Nucleus accumbens (tissue), 56 donors: ENCODE measurements around the gene S100B.

Source experiments
- DNase-seq, 56 donors: peaks; one replicate each; lab custom pipeline; 2025; lab: John Stamatoyannopoulos, UW

S100B gene

GRCh38 chr21:46564391-46564790, 40.5 kb downstream of the S100B start:
- peak in 1 of 56 donors; percentile 14 for DNase-seq

DNA sequence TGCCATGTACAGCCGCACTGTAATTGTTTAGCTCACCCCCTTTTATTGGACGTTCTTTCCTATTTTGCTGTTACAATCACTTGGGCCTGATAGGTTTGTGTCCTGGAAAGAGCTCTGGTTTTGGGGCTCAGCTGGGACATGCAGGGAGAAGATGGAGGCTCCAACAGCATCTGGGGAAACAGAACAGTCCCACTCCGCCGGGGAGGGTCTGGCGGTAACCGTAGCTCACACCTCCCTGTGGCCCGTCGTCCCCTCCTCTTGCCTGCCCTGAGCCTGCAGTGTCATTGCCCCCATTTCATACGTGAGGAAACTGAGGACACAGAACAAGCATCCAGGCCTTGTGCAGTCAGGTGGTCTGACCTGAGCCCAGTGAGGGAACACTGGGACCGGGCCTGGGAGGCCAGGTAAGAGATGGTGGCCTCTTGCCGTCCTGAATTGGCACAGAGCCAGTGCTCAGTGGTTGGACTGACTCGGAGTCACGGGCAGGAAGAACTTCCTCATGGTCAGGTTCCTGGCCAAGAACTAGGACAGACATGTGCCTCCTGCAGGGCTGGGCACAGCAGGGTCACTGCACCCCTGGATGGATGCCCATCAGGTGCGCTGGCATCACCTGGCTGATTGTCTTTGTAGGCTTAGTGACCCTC, 41.8 kb downstream of the S100B start:
- no peak for DNase-seq

DNA sequence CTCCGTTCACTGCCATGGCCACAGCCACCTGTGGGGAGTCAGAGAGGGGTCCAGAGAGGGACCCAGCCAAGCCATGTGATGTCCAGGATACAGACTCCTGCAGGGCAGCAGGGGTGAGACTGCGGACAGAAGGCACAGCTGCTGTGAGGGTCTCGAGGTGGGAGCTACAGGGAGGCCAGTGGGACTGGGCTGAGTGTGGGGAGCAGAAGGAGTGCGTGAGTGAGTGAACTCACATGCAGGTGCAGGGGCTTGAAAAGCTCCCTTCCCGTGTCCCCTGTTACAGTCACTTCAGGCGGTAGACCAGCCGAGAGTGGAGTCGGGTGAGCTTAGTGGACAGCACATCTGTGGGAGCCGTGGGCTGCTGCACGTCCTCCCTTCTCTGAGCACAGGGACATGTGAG, 42.4 kb downstream of the S100B start:
- no peak for DNase-seq

GRCh38 chr21:46561445-46562090, 43.3 kb downstream of the S100B start:
- no peak for DNase-seq

GRCh38 chr21:46560568-46561444, 44.1 kb downstream of the S100B start:
- DNase-seq = no peak

DNA sequence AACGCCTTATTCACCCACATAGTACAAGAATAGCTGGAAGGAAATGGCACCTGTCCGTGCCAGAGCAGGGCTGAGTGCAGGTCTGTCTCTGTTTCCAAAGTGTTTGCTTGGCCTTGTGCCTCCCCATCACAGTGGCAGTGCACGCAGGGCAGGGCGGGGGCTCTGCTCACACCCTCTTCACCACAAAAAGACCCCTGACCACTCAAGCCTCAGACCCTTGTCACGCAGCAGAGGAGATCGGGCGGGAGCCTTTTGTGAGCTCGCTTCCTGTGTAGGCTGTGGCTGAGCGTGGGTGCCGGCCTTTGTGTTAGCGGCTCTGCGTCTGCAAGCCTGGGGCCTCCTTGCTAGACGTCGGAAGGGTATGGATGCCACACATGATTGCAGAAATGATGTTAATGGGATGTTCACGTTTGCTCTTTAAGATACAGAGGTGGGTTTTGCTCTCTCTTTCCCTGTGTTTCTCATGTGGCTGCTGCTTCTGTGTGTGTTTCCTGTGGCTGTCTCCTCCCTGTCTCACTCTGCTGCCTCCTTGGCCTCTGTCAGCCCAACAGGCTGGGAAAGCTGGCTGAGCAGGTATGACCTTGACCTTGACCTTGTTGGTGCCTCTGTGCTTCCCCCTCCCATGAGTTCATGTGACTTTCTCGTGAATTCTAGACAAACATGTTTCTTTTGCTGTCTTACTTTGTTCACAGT, 45.4 kb downstream of the S100B start:
- peak in 1 of 56 donors; percentile 18 for DNase-seq

DNA sequence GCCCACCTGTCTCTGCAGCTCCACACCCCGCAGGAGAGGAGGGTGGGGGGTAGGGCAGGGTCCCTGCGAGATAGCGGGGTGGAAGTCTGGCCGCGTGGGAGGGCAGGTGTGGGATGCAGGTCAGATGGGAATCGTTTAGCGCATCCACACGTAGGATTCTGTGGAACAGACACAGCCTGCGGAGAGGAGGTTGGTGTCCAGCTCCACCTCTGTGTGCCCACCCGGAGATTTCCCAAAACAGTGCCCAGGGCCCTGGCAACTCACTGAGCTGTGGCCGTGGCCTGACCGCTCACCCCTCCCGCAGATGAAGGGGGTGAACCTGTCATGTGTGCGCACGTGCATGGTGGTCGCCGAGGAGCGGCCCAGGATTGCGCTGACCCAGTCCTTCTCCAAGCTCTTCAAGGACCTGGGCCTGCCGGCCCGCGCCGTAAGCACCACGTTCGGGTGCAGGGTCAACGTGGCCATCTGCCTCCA, 46.9 kb downstream of the S100B start:
- no peak for DNase-seq

- DNase-seq = no peak
Measured at GRCh38 chr21:46557469-46557868, 47.4 kb downstream of the S100B start.

GRCh38 chr21:46556802-46557201, 48.1 kb downstream of the S100B start:
- no peak for DNase-seq

GRCh38 chr21:46555678-46556077, 49.2 kb downstream of the S100B start:
- DNase-seq = no peak

- DNase-seq = no peak
Measured at GRCh38 chr21:46555225-46555617, 49.7 kb downstream of the S100B start.

DNA sequence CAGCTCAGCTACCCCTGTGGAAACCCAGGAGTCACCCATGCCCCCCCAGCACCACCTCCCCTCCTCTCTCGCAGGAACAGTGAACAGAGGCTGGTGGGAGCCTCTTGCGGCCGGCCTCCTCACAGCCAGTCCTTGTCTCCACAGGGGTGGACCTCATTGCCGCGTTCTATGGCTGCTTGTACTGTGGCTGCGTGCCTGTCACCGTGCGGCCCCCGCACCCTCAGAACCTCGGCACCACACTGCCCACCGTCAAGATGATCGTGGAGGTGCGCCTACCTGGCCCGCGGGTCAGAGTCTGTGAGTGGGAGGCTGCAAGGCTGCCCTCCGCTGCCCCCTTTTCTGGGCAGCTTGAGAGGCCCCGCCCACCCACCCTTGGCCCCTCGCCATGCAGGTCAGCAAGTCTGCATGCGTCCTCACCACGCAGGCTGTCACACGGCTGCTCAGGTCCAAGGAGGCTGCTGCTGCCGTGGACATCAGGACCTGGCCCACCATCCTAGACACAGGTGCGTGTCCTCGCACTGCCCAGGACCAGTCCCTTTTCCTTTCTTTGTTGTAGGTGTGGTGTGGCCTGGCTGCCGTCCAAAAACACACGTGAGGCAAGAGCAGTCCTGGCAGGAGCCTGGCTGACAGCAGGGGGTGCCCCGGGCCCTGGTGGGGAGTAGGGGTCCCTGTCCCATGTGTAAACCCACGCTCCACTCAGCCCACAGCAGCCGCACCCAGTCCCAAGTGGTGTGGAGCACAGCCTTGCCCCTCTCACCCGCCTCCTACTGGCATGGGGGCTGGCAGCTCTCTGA, 50.3 kb downstream of the S100B start:
- no peak for DNase-seq

DNA sequence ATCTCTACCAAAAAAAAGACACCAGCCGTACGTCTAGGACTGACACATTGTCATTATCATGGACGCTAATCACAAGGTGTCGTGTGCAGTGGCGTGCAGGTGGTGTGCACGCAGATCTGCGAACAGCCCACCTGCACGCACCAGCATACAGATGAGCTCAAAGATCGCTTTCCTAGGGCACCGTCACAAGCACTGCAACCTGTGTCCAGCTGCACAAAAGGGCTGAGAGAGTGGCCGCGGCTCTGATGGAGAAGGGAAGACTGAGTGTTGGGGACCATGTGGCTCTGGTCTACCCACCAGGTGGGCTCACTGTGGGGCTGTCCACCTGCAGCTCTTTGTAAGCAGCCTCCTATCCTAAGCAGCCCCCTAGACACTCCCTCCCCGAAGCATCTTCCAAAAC, 50.9 kb downstream of the S100B start:
- no peak for DNase-seq

DNA sequence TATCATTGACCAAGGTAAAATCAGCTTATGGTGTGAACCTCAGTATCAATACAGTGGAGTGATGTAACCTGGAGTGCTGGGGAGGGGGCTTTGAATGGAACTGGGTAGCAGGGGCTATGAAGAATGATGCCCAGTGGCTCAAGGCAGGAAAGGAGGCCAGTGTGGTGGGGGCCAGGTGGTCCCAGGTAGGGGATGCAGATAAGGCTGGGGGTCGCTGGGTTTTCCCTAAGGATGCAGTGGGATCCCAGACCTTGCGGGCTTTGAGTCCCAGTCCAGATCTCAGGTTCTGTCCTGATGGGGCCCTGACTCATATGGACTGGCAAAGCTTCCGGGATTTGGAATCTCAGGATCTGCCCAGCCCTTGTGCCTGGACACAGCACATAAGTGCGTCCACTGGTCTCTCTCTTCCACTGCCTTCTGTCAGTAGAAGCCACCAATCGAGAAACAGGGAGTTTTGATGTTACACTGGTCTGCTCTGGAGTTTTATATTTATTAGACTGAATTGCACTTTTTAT, 52.0 kb downstream of the S100B start:
- no peak for DNase-seq

DNA sequence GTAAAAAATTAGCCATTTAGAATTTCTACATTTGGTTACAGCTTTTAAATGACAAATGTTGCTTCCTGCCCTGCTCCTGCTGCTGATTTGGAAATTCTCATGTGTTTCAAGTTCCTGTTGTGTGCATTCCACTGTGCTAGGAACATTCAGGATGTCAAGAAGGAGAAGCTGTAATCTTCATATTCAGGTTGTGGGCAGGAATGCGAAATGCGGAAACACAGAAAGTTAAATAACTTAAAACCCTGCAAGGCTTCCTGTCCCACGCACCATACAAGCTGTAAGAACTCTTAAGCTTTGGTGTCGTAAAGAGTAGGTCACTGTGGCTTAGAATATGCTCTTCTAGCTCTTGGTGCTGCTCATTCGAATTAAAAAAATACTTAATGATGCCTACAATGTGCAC, 52.6 kb downstream of the S100B start:
- no peak for DNase-seq

DNA sequence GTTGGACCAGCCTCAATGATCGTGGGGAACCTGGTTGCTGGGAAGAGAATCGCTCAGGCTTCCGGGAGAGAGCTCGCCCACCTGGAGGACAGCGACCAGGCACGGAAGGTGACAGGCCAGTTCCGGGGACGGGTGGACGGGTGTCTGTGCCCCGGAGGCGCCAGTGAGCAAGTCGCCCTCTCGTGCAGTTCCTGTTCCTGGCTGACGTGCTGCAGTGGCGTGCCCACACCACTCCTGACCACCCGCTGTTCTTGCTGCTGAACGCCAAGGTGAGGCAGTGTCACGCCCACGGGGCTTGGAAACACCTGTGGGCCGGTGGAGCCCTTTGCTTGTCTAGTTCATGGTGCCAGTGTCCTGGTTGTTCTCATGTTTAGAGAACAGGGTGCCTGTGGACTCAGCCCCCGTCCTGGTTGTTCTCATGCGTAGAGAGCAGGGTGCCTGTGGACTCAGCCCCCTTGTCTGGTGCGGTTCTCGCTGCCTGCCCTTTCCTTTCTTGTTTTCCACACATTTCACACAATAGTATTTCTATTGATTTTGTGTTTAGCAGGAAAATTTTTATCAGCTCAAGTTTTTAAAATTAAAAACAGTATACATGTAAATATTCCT, 53.1 kb downstream of the S100B start:
- no peak for DNase-seq

DNA sequence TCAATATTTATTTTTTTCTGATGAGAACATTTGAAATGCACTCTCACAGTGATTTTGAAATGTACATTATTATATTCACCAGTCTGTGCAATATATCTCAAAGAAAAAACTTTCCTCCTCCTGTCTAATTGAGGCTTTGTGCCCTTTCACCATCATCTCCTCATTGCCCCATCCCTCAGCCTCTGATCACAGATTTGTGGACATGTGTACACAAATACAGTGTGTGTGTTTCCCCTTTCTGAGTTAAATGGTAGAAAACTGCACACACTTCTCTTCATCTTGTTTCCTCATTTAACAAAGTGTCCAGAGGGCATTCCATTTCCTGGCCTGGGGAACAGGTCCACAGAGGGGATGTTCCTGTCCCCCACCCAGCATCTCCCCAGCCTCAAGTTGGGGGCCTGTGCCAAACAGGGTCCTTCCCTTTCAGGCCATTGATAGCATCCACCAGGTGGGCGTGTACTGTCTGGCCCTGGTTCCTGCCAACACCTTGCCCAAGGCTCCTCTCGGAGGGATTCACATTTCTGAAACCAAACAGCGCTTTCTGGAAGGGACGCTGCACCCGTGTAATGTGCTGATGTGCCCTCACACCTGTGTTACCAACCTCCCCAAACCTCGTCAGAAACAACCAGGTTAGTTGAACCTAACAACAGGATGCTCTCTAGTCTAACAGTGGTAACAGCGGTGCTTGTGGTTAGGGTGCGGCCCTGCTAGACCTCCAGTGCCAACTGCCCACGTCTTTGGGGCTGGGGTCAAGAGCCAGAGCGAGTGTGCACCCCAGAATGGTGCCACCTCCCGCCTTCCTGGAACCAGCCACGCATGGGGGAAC, 54.6 kb downstream of the S100B start:
- DNase-seq = no peak

DNA sequence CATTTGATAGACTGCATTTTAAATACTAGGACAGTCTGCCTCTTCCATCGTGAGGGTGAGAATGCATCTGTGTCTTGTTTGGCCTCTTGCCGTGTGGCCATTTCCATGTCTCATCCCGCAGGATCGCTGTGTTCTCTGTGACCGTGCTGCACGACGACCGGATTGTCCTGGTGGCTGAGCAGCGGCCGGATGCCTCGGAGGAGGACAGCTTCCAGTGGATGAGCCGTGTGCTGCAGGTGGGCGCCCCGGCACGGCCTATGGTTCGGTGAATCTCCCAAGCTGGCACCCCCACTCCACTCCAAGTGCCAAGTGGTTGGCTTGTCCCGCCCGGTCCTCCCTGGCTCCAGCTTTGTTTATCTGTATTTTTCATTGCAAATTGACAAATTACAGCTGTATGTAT, 55.2 kb downstream of the S100B start:
- DNase-seq = no peak
